GM18861 (cell line): Measurements from ENCODE around the gene C1QA.

Source experiments
- ATAC-seq: cut with Tn5 transposase; IDR thresholded peaks from one replicate; pipeline ENCODE4 v1.9.1; 2021; ENCODE audit not compliant: unreplicated experiment

C1QA gene

DNA sequence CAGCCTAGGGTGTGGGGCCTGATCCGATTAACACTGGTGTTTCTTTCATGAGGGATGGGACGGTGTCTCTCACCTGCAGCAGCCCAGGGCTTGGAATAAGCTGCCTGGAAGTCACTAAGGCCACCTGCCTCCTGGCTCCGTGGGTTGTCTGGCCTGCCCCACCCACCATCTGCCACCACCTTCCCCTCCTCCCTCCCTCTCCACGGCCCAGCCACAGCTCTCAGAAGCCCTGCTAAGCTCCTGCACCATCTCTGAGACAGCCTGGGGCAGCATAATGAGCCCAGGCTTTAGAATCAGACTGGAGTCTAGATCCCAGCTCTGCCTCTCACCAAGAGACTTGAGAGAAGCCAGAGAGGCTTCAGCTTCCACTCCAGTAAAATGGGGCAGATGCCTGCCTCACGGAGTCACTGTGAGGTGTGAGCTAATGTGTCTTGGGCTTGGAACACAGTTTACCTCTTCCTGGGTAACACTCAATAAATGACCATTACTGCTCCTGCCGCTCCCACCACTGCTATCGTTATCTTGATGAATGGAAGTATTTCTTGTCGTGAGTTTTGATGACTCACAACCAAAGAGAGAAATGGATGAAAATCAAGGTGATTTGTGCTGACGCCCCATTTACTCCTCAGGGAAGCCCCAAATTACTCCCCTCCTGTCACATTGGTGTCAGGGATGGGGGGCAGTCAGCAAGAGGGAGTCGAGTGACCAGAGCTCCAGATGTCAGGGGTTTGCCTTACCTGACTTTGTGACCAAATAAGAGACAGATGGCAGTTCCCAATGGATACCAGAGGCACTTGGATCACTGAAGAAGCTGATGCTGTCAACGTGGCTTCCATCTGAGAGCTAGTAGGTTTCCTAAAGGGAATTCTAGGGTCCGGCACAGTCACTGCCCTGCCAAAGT lies 23.5 kb upstream of the C1QA start:
- ATAC-seq = no peak

DNA sequence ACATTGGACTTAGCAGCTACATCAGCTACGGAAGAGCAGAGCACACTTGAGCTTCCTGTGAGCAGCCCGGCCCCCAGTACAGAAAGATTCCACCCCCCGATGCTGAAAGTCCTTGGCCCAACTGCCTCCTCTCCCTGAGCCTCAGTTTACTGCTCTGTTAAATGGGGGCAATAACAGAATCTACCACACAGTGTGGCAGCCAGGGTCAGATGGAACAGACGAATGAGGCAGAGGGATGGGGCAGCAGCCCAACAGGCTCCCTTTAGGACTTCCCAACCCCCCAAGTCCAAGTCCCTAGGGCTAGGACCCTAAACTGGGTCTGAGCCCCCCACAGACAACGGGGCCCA lies 22.9 kb upstream of the C1QA start:
- ATAC-seq = no peak

GRCh38 chr1:22613951-22614350 lies 22.5 kb upstream of the C1QA start:
- ATAC-seq = no peak

DNA sequence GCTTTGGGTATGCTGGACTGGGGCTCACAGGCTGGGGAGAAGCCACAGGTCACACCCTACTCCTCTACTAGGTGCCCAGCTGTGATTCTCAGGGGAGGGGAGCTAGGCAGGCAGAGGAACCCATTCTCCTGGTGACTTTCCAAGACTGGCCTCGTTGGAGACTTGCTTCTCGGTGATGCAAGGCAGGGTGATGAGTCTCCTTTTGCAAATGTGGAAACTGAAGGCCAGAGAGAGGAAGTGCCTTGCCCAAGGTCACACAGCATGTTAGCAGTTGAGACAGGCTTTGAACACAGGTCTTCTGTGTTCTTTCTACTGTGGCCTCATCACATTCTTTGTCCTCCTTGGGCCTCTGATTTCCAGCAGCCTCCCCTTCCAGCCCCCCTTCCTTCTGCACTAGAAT lies 20.5 kb upstream of the C1QA start:
- no peak for ATAC-seq

GRCh38 chr1:22616571-22616970 lies 19.9 kb upstream of the C1QA start:
- no peak for ATAC-seq

DNA sequence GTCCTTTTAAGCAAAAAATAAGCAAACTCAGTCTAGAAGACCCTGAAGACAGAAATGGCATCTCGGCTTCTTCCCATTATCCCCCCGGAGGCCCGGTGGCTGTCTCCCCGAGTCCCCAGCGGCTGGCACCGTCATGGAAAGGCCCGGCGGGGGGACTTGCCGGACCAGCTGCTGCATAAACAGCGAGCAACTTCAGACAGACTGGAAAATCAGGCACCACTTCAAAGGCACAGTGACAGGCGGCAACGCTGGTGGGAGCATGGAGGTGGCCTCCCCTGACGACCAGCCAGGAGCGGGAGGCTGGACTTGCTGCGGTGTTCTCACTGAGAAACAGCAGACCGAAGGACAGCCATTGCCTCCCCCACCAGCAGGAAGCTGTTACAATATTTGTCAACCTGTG lies 18.4 kb upstream of the C1QA start:
- no peak for ATAC-seq

DNA sequence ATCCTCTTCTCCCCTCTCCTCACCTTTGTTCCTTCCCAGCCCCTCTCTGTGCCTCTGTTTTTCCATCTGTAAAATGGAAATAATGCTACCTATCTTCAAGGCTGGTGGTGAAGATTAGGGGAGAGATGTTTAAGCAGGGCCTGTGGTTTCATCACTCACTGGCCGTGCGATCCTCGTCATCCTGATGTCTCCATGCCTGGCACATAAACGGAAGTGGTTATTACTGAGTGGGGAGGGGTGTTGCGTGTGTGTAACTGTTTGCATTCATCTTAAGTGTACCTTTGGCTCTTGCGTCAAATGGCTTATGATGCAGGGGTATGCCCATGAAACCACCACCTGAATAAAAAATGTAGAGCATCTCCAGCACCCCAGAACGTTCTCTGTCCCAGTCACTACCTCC lies 17.2 kb upstream of the C1QA start:
- ATAC-seq = no peak

- ATAC-seq = no peak
Observed at GRCh38 chr1:22619798-22620197, 16.6 kb upstream of the C1QA start.

DNA sequence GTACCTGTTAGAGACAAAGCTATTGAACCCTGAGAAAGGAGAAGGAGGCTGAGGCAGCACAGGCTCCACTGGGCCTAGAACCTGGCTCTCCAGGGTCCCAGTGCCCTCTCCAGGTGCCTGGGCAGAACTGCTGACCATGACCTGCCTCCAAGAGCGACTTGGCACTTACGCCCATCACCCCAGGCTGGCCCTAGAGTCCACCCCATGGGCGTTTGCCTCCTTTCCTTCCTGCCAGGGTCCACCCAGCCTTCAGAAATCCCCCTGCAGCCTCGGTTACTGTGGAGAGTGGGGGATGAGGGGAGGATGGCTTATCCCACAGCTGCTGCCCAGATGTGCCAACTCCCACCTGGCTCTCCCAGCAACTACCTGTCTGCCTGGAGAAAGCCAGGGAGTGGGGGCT lies 14.7 kb upstream of the C1QA start:
- no peak for ATAC-seq

DNA sequence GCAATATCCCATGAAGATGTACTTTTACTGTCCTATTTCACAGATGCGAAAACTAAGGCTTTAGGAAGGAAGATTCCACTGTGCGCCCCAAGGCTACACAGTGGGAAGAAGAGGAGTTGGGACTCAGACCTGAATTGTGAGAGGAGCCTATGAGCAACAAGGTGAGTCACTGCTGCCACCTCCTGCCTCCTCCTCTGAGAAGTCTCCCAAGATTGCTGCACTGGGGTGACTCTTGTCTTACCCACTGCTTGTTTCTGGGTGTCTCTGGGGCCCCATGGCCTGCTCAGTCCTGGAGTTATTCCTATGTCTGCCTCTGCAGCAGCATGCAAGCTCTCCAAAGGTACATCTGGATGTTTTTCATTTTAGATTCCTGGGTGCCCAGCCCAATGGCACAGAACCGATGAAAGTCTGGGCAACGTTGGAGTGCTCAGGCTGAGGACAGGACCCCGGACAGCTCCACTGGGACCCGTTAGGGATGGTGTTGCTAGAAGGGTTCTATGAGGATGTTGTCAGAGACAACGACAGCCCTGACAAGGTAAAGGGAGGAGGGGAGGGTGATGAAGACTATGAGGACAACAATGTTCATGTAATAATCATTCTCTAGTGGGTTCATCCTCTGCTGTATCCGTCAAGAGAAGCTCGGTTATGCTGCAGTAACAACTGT lies 11.0 kb upstream of the C1QA start:
- no peak for ATAC-seq

DNA sequence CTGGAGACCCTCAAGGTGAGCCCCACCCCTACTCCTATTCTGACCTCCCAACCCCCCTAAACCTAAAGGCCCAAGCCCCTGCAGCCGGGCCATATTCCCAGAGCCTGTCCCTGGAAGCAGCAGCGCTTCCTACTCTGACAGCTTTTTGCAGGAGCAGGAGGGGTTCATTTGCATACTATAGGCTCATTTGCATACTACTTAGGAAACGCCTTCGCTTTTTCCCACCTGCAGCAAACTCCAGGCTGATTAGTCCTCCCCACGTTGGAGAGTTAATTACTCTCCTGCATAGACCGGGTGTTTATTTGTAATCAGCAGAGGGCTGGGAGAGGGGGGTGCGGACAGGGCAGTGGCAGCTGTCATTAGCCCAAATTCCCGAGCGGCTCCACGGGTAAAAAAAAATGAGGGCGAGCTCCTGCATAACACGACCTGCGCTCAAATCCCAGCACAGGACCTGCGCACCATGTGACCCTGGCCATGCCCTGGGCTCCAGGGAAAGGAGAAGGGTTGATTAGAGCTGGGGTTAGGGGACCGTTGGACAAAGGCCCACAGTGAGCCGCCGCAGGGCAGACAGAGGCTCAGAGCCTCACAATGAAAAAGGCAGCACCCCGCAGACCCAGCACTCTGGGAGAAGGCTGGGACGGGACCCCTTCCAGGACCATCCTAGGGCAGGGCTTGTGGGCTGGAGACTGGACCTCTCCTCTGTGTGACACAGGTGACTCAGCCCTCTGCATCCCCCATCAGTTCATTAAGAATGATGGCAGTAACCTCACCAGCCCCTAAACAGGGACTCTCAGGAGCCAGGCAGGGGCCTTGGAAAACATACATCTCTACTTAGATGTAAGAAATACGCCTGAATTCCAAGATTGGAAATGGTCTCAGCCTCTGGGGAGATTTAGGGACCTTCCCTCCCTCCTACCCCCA lies 9.9 kb upstream of the C1QA start:
- no peak for ATAC-seq

GRCh38 chr1:22627331-22627730 lies 9.1 kb upstream of the C1QA start:
- ATAC-seq = no peak

- ATAC-seq = no peak
Observed at GRCh38 chr1:22628698-22629444, 7.6 kb upstream of the C1QA start.

DNA sequence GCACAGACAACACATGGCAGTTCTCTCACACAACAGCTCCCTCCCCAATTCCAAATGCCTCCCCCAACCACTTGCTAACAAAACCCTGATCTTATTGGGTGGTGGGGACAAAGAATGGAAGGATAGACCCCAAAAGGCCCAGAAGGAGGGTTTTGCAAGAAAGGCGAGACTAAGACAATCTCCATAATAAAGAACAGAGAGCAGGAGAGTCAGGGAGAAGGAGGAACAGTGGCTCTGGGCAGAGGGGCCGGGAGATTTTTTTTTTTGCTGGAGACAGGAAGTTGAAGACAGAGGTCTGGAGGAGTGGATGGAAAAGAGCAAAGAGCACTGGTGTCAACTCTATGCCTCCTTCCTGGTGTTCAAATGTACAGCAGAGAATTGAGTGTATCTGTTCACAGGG lies 6.5 kb upstream of the C1QA start:
- ATAC-seq = no peak

GRCh38 chr1:22633697-22634463 lies 2.5 kb upstream of the C1QA start:
- ATAC-seq = no peak

DNA sequence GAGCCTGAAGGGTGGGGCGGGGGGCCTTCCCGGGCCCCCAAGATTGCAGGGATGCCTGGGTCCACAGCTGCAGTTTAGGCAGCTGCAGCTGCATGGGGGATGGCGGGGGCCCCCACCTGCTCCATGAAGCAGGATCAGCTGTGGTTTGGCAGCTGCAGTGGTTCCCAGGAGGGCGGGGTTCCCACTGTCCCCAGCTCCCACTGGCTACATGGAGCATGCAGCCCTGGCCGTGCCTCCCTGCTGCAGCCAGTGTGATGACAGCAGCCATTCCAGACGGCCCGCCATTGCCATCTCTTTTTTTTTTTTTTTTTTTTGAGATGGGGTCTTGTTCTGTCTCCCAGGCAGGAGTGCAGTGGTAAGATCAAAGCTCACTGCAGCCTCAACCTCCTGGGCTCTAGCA lies 992 bp upstream of the C1QA start:
- no peak for ATAC-seq

DNA sequence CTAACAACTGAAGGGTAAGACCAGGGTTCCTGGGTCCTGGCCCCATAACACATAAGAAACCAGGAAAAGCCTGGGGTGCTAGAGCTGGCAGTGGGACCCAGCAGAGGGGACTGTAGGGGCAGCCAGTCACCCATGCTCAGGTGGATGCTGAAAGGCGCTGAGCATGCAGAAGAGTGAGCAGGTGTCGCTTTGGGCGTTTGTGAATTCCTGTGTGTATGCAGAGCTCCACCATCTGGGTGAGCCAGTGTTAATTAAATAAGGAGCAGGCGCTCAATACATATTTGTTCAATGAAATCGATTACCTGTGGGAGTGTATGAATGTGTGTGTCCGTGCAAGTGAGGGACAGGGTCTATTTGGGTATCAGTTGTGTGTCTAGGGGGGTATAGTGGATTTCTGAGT lies 499 bp downstream of the C1QA start:
- no peak for ATAC-seq

DNA sequence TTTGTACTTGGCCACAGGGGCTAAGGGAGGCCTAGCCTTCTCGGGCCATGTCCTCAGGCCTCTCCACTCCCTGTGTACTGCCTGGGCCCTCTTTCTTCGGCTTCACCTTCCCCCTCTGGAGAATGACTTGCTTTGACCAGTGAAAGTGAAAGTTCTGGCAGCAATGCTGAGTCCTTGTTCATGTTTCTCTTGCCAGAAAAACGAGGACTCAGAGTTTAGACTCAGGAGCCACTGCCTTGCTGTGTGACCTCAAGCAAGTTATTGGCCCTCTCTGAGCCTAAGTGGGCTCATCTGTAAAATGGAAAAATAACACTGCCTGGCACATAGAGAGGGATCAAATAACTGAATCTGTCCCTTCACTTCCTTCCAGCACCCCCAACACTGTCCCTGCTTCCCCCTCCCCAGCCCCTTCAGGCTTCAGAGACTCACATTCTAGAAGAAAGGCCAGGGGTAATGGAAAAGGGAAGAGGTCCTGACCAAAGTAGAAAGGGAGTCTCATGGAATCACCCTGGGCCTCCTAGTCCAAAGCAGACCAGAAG lies 1.5 kb downstream of the C1QA start:
- ATAC-seq = no peak

GRCh38 chr1:22638476-22639234 lies 2.2 kb downstream of the C1QA start:
- no peak for ATAC-seq
